ENCODE measurements around the gene CALML4. TPM values are rescaled to one million over a fixed set of nuclear protein-coding genes. Genes with fewer than 3 reads are reported as not detected.
A peak's percentile ranks its signal among the peaks of the same experiment; 100 is the strongest.
"Not testable (repeated sequence)": the region's sequence is repeated elsewhere in the genome, so short reads cannot be mapped to it uniquely, and the experiment has no call there.

Gene CALML4
- total and polyA plus RNA-seq, 2 experiments from 2014 or later = 0.54 to 2.4 TPM

DNA sequence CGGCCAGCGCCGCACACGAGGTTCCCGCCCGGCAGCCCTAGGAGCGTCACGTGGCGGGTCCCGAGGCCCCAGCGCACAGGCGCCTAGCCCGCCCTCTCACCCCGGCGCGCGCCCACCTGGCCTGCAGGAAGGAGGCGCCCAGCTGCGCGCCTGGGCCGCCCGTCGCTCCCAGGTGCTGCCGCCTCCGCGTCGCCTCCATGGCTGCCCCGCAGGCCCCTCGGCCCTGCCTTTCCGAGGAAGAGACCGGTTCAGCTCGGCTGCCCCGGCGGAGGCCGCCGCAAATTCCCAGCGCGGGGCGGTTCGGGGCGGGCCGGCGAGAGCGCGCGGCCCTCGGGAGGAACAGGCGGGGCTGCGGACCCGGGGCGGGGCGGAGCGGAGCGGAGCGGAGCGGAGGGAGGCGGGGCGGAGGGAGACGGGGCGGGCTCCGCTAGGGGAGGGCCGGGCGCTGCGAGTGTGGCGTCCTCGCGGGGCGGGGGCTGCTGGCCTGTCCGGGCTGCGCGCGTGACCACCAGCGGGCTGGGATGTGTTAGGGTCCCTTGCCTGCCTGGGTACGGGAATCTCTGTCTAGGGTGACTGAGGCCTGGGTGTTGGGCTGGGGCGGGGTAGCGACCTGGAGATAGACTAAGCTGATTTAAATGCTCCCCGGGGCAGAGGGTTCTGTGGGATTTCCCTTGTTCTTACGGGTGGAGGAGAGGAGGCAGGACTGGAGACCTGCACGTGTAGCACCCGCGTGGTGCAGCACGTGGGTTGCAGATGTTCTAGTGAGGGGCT lies 24.4 kb upstream of the CALML4 start, which contains the start of gene CLN6:
Gene CLN6, minus strand, starts transcription at position 343 of the 771 bp plus-strand sequence. Its CDS starts 144 bp downstream, at position 199.
- peak within 1 kb of the TSS; percentile 87 for H3K9ac ChIP-seq
- no peaks in the 10 kb centered on the region for H3K9me3 ChIP-seq (ENCODE audit: low read depth)
- no peaks in the 10 kb centered on the region for H3K36me3 ChIP-seq (ENCODE audit: low read depth)
- peak; percentile 94 for DNase-seq
- no peaks in the 10 kb centered on the region for H3K9me2 ChIP-seq (ENCODE audit: insufficient read depth)
- 1% methylated on average over 41 to 52 of the region's 82 CpGs for WGBS, 2 experiments (ENCODE audit: low coverage in 1 of 2, low lambda C conversion rate in 2 of 2, missing lambda C conversion rate in 2 of 2)
- H2AFZ ChIP-seq = peak within 1 kb of the TSS; percentile 87
- H3K4me3 ChIP-seq = peak within 1 kb of the TSS; percentile 80
- no peaks in the 10 kb centered on the region for H3F3A ChIP-seq (ENCODE audit: insufficient read depth)
- H3K27ac ChIP-seq = peak within 1 kb of the TSS; percentile 53
- TF ChIP-seq EZH2phosphoT487 (IDR thresholded peaks at IDR 0.05; ENCODE audit: insufficient read depth, low read depth) = no peak
- TF ChIP-seq EZH2 (IDR thresholded peaks at IDR 0.05; ENCODE audit: insufficient read depth, poor library complexity, severe bottlenecking) = no peak
- H4K20me1 ChIP-seq (ENCODE audit: insufficient read depth) = no peaks in the 10 kb centered on the region
- H3K4me2 ChIP-seq (ENCODE audit: unreplicated experiment) = peak within 1 kb of the TSS; percentile 91
- no peaks in the 10 kb centered on the region for H3K27me3 ChIP-seq (replicated peaks; ENCODE audit: insufficient read depth)
- in situ Hi-C loops (cut with MboI) = no loop called here
- peaks cover 46% of the 10 kb centered on the region for H3K79me2 ChIP-seq (ENCODE audit: insufficient read depth)
- peaks cover 6% of the 10 kb centered on the region; the same call in 1 of the 2 replicates for H3K4me1 ChIP-seq (ENCODE audit: insufficient read depth)

DNA sequence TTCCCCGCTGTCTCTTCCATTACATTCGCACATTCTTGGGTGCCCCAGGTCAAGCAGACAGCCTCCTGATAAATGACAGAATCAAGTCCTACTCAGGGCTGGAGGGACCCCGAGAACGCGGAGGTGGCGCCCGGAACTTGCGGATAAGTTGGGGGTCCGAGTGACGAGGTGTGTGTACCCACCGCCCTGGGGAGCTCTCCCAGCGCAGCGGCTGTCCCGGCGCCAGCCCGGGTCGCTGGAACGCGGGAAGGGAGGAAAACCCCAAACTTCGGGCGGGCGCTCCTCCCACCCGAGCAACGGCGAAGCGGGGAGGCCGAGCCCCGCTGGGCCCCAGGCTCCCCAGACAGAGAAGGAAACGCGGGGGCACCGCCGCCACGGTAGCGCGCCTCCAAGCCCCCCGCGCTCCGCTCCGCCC lies 23.8 kb upstream of the CALML4 start:
- no peak for TF ChIP-seq EZH2phosphoT487 (IDR thresholded peaks at IDR 0.05; ENCODE audit: insufficient read depth, low read depth)
- no peak for TF ChIP-seq EZH2 (IDR thresholded peaks at IDR 0.05; ENCODE audit: insufficient read depth, poor library complexity, severe bottlenecking)
- in situ Hi-C loops (cut with MboI) = no loop called here

DNA sequence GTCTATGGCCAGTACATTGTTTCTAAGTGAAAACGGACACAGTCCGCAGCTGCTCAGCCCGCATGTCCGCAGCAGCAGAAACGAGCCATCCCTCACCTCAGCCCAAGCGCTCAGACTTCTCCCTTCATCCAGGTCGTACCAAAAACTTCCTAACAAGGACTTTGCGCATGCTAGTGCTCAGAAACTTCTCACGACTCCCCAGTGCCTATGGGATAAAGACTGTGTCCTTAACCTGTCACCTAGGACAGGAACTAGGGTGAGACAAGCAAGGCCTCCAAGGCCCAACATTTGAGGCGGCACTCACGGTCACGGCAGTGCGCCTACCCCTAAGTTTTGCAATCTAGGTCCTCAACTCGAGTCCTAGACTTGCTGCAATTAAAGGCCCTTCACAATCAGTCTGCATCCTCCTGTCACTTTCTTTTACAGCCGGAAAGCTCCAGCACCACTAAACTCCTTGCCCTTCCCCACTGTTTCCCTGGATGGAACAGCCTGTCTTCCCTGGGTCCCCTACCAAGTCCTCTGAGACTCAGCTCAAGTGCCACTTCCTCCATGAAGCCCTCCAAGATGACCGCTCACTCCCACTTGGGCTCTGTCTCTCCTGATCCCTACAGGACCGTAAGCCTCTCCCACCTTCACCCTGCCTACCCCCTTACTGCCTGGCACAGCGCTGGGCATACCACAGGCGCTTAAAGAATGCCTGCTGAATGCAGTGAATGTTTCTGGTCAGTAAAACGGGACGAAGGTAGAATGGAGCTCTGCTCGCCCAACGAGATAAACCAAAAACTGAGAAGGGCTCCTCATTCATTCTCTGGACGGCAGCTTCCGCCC lies 23.2 kb upstream of the CALML4 start:
- Histone ChIP-seq H3K4me1 (ENCODE audit: insufficient read depth) (peaks cover 6% of the 10 kb centered on the region; the same call in 1 of the 2 replicates), H3K4me3 (peak overlapping the region; percentile 80), H3K36me3 (ENCODE audit: low read depth) (no peaks in the 10 kb centered on the region), H3K4me2 (ENCODE audit: unreplicated experiment) (peak overlapping the region; percentile 85), H3K27me3 (replicated peaks; ENCODE audit: insufficient read depth) (no peaks in the 10 kb centered on the region), H3K79me2 (ENCODE audit: insufficient read depth) (peaks cover 58% of the 10 kb centered on the region), H3K9ac (peak overlapping the region; percentile 87), H2AFZ (peak overlapping the region; percentile 87), H3K27ac (peak overlapping the region; percentile 53), H3K9me3 (ENCODE audit: low read depth) (no peaks in the 10 kb centered on the region), H3K9me2 (ENCODE audit: insufficient read depth) (no peaks in the 10 kb centered on the region), H4K20me1 (ENCODE audit: insufficient read depth) (no peaks in the 10 kb centered on the region), H3F3A (ENCODE audit: insufficient read depth) (no peaks in the 10 kb centered on the region)
- DNase-seq = no peak
- TF ChIP-seq EZH2phosphoT487 (IDR thresholded peaks at IDR 0.05; ENCODE audit: insufficient read depth, low read depth) (no peak), EZH2 (IDR thresholded peaks at IDR 0.05; ENCODE audit: insufficient read depth, poor library complexity, severe bottlenecking) (no peak)
- 56 to 58% methylated on average over 25 of the region's 25 CpGs for WGBS, 2 experiments (ENCODE audit: low coverage in 1 of 2, low lambda C conversion rate in 2 of 2, missing lambda C conversion rate in 2 of 2)
- in situ Hi-C loops (cut with MboI) = no loop called here

More for the DNA sequence above, 23.8 kb upstream of the CALML4 start:
- Histone ChIP-seq H3F3A (ENCODE audit: insufficient read depth) (no peaks in the 10 kb centered on the region), H3K4me1 (ENCODE audit: insufficient read depth) (peaks cover 6% of the 10 kb centered on the region; the same call in 1 of the 2 replicates), H3K9me3 (ENCODE audit: low read depth) (no peaks in the 10 kb centered on the region), H3K4me3 (peak overlapping the region; percentile 80), H3K27me3 (replicated peaks; ENCODE audit: insufficient read depth) (no peaks in the 10 kb centered on the region), H2AFZ (peak overlapping the region; percentile 87), H3K36me3 (ENCODE audit: low read depth) (no peaks in the 10 kb centered on the region), H3K4me2 (ENCODE audit: unreplicated experiment) (peak overlapping the region; percentile 85), H4K20me1 (ENCODE audit: insufficient read depth) (no peaks in the 10 kb centered on the region), H3K9me2 (ENCODE audit: insufficient read depth) (no peaks in the 10 kb centered on the region), H3K27ac (peak overlapping the region; percentile 53), H3K9ac (peak overlapping the region; percentile 87), H3K79me2 (ENCODE audit: insufficient read depth) (peaks cover 51% of the 10 kb centered on the region)
- DNase-seq = peak; percentile 48
- 0% methylated on average over 16 to 38 of the region's 39 CpGs for WGBS, 2 experiments (ENCODE audit: low coverage in 1 of 2, low lambda C conversion rate in 2 of 2, missing lambda C conversion rate in 2 of 2)

DNA sequence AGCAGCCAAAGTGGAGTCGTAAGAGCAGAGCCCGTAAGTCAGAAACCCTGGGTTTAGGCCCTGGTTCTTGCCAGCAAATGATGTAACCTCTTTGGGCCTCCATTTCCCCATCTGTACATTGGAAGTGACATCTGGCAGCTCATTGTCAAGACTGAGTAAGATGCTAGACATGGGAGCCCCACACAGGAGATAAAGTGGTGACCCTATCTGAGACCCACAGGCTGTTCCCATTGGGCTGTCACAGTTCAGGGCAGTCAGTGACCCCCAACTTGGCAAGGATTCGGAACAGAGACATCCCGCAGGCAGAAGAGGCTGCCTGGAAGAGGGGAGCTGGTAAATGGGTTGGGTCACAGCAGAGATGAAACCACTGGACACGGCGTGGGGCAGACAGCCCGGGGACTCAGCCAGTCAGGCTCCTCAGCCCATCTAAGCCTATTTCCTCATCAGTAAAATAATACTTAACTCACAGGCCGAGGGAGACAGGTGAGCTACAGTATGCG lies 22.6 kb upstream of the CALML4 start:
- Histone ChIP-seq H3K27ac (no peak overlapping the region), H3K4me3 (peak overlapping the region; percentile 80; the same call in 1 of the 2 replicates), H3K9ac (no peak overlapping the region), H3K9me2 (ENCODE audit: insufficient read depth) (no peaks in the 10 kb centered on the region), H4K20me1 (ENCODE audit: insufficient read depth) (no peaks in the 10 kb centered on the region), H3K36me3 (ENCODE audit: low read depth) (no peaks in the 10 kb centered on the region), H3K27me3 (replicated peaks; ENCODE audit: insufficient read depth) (no peaks in the 10 kb centered on the region), H2AFZ (no peak overlapping the region), H3K9me3 (ENCODE audit: low read depth) (no peaks in the 10 kb centered on the region), H3K4me1 (ENCODE audit: insufficient read depth) (peaks cover 6% of the 10 kb centered on the region; the same call in 1 of the 2 replicates), H3K4me2 (ENCODE audit: unreplicated experiment) (peak overlapping the region; percentile 85), H3K79me2 (ENCODE audit: insufficient read depth) (peaks cover 63% of the 10 kb centered on the region), H3F3A (ENCODE audit: insufficient read depth) (no peaks in the 10 kb centered on the region)
- 96 to 98% methylated on average over 9 of the region's 9 CpGs for WGBS, 2 experiments (ENCODE audit: low coverage in 1 of 2, low lambda C conversion rate in 2 of 2, missing lambda C conversion rate in 2 of 2)
- TF ChIP-seq EZH2 (IDR thresholded peaks at IDR 0.05; ENCODE audit: insufficient read depth, poor library complexity, severe bottlenecking) (no peak), EZH2phosphoT487 (IDR thresholded peaks at IDR 0.05; ENCODE audit: insufficient read depth, low read depth) (no peak)
- DNase-seq = no peak
- in situ Hi-C loops (cut with MboI) = no loop called here

DNA sequence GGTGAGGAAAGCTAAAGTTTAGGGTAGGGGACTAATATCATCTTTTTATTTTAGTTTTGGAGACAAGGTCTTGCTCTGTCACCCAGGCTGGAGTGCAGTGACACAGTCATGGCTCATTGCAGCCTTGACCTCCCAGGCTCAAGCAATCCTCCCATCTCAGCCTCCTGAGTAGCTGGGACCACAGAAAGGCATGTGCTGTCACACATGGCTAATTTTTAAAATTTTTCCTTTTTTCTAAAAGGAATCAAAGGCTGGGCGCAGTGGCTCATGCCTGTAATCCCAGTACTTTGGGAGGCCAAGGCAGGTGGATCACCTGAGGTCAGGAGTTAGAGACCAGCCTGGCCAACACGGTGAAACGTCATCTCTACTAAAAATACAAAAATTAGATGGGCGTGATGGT lies 20.3 kb upstream of the CALML4 start:
- H3F3A ChIP-seq (ENCODE audit: insufficient read depth); H3K27me3 ChIP-seq (replicated peaks; ENCODE audit: insufficient read depth); H3K27ac ChIP-seq; in situ Hi-C loops (cut with MboI); H3K36me3 ChIP-seq (ENCODE audit: low read depth); H3K9me3 ChIP-seq (ENCODE audit: low read depth); H3K4me1 ChIP-seq (ENCODE audit: insufficient read depth); H4K20me1 ChIP-seq (ENCODE audit: insufficient read depth); H3K4me3 ChIP-seq; H3K9me2 ChIP-seq (ENCODE audit: insufficient read depth); H2AFZ ChIP-seq; H3K4me2 ChIP-seq (ENCODE audit: unreplicated experiment); DNase-seq; H3K9ac ChIP-seq: not testable (repeated sequence)
- H3K79me2 ChIP-seq (ENCODE audit: insufficient read depth) = peaks cover 63% of the 10 kb centered on the region
- 95 to 97% methylated on average over 4 of the region's 4 CpGs for WGBS, 2 experiments (ENCODE audit: low coverage in 1 of 2, low lambda C conversion rate in 2 of 2, missing lambda C conversion rate in 2 of 2)

Data from GM23248 (cell line).